ENCODE data around the gene FGFR3. TPM values are rescaled to one million over a fixed set of nuclear protein-coding genes. Genes with fewer than 3 reads are reported as not detected.

FGFR3 gene
- polyA plus RNA-seq, 1 of the 3 experiments (the other 2 are of a cell fraction), result 1.1 TPM

DNA sequence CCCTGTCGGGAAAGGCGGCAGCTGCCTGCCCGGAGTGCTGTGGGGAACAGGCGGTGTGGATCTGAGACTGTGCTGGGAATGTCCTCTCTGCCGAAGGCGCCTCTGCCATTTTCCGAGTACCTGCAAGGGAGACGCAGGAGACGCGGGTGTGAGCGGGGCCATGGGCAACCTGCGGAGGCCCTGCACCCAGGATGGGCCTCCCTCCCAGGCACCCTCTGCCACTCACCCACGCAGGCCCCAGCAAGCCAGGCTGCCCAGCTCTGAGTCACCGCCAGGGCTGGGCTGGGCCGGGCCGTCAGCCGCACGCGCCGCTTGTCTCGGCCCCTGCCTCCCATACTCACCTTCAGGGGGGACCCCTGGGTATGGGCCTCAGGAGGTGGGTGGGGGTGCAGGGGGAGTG is 3.5 kb upstream of the FGFR3 start:
- no peak for TF ChIP-seq SIN3A (IDR thresholded peaks at IDR 0.05; ENCODE audit: borderline replicate concordance, low read depth, low read length)
- TF ChIP-seq, protein P1, sequence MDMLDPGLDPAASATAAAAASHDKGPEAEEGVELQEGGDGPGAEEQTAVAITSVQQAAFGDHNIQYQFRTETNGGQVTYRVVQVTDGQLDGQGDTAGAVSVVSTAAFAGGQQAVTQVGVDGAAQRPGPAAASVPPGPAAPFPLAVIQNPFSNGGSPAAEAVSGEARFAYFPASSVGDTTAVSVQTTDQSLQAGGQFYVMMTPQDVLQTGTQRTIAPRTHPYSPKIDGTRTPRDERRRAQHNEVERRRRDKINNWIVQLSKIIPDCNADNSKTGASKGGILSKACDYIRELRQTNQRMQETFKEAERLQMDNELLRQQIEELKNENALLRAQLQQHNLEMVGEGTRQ (IDR thresholded peaks at IDR 0.05; ENCODE audit: borderline replicate concordance, low read depth, low read length), result no peak
- TF ChIP-seq, protein P2, sequence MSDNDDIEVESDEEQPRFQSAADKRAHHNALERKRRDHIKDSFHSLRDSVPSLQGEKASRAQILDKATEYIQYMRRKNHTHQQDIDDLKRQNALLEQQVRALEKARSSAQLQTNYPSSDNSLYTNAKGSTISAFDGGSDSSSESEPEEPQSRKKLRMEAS (IDR thresholded peaks at IDR 0.05; ENCODE audit: low read depth), result no peak
- H3K27me3 ChIP-seq (ENCODE audit: insufficient read depth), result peaks cover 7% of the 10 kb centered on the region
- H3K4me2 ChIP-seq, result no peak overlapping the region
- no peak overlapping the region for H3K9ac ChIP-seq
- no peaks in the 10 kb centered on the region for H4K20me1 ChIP-seq (ENCODE audit: insufficient read depth)
- ChIA-PET CTCF (interaction anchor here (1.0 to 3.1 kb wide), 3 partner anchors 12 to 42 kb away, joined by 3 to 16 read pairs (median 4); no protein-coding TSS in a partner anchor), POLR2A (no interaction called here)
- no peak for DNase-seq
- WGBS (ENCODE audit: low lambda C conversion rate), result 0% methylated on average over 1 of the region's 21 CpGs
- no peak overlapping the region for H3K27ac ChIP-seq (ENCODE audit: low read depth in 2 of 2, low read length in 1 of 2)
- no peaks in the 10 kb centered on the region for H3K79me2 ChIP-seq (ENCODE audit: insufficient read depth)
- no peak overlapping the region for H3K4me3 ChIP-seq (ENCODE audit: low read depth in 2 of 2, low read length in 1 of 2)
- H3K4me1 ChIP-seq (ENCODE audit: control insufficient read depth in 1 of 2, insufficient read depth in 2 of 2, low read depth in 1 of 2, low read length in 1 of 2), result peaks cover 0 to 10% of the 10 kb centered on the region in 2 experiments; a peak in 1 of 4 replicates
- H3K9me2 ChIP-seq, result no peaks in the 10 kb centered on the region
- H3F3A ChIP-seq (replicated peaks; ENCODE audit: insufficient read depth), result no peaks in the 10 kb centered on the region
- no peaks in the 10 kb centered on the region for H3K9me3 ChIP-seq
- no peaks in the 10 kb centered on the region for H3K36me3 ChIP-seq (replicated peaks in 1 of 2; ENCODE audit: control insufficient read depth in 1 of 2, insufficient read depth in 2 of 2, low read length in 1 of 2)
- H2AFZ ChIP-seq (ENCODE audit: low read depth), result no peak overlapping the region

DNA sequence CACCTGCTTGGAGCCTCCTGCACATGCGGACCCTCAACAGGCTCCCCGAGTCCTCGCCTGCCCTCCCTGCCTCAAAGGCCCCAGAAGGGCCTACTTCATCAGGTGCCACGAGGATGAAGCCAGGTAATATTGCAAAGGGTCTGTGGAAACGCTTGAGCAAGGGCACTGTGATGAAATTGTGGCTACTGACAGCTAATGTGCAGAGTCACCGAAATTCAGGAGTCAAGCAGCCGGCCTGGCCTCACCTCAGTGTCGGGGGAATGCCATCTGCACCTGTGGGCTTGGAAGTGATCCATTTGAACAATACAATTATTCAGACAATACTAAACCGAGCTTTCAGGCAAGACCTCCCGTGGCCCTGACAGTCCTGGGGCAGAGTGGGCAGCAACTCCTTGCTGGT is 3.1 kb upstream of the FGFR3 start:
- Histone ChIP-seq H3F3A (replicated peaks; ENCODE audit: insufficient read depth) (no peaks in the 10 kb centered on the region), H3K9ac (no peak overlapping the region), H3K27ac (ENCODE audit: low read depth in 2 of 2, low read length in 1 of 2) (no peak overlapping the region), H2AFZ (ENCODE audit: low read depth) (no peak overlapping the region), H3K9me2 (no peaks in the 10 kb centered on the region), H3K4me2 (no peak overlapping the region), H4K20me1 (ENCODE audit: insufficient read depth) (no peaks in the 10 kb centered on the region), H3K9me3 (no peaks in the 10 kb centered on the region), H3K36me3 (replicated peaks in 1 of 2; ENCODE audit: control insufficient read depth in 1 of 2, insufficient read depth in 2 of 2, low read length in 1 of 2) (no peaks in the 10 kb centered on the region), H3K4me3 (ENCODE audit: low read depth in 2 of 2, low read length in 1 of 2) (no peak overlapping the region), H3K27me3 (ENCODE audit: insufficient read depth) (peaks cover 10% of the 10 kb centered on the region), H3K4me1 (ENCODE audit: control insufficient read depth in 1 of 2, insufficient read depth in 2 of 2, low read depth in 1 of 2, low read length in 1 of 2) (peaks cover 0 to 7% of the 10 kb centered on the region in 2 experiments; a peak in 1 of 4 replicates), H3K79me2 (ENCODE audit: insufficient read depth) (no peaks in the 10 kb centered on the region)
- 74% methylated on average over 10 of the region's 10 CpGs for WGBS (ENCODE audit: low lambda C conversion rate)
- ChIA-PET POLR2A (no interaction called here), CTCF (interaction anchor here (3.1 kb wide), 1 partner anchor 42 kb away, joined by 16 read pairs; no protein-coding TSS in a partner anchor)
- DNase-seq, result no peak
- TF ChIP-seq SIN3A (IDR thresholded peaks at IDR 0.05; ENCODE audit: borderline replicate concordance, low read depth, low read length), result no peak
- no peak for TF ChIP-seq EP300 (IDR thresholded peaks at IDR 0.05; ENCODE audit: borderline replicate concordance in 1 of 2, low read depth in 1 of 2, low read length in 1 of 2)
- no peak for TF ChIP-seq FOXM1 (IDR thresholded peaks at IDR 0.05; ENCODE audit: low read depth)
- TF ChIP-seq, protein P3, sequence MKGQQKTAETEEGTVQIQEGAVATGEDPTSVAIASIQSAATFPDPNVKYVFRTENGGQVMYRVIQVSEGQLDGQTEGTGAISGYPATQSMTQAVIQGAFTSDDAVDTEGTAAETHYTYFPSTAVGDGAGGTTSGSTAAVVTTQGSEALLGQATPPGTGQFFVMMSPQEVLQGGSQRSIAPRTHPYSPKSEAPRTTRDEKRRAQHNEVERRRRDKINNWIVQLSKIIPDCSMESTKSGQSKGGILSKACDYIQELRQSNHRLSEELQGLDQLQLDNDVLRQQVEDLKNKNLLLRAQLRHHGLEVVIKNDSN (IDR thresholded peaks at IDR 0.05; ENCODE audit: borderline replicate concordance, low read depth), result no peak
- TF ChIP-seq, protein P1 (IDR thresholded peaks at IDR 0.05; ENCODE audit: borderline replicate concordance, low read depth, low read length), result no peak
- TF ChIP-seq TCF12 (IDR thresholded peaks at IDR 0.05), result no peak
- no peak for TF ChIP-seq RCOR1 (IDR thresholded peaks at IDR 0.05; ENCODE audit: low read length)
- no peak for TF ChIP-seq RFX5 (IDR thresholded peaks at IDR 0.05; ENCODE audit: low read length)

All from SK-N-SH (cell line).